Measurements from ENCODE around the gene TRMT112.

TRMT112 gene

GRCh38 chr11:64317325-64317960 lies at the start of gene TRMT112:
Gene TRMT112, minus strand, starts transcription at chr11:64317559. Its CDS starts 33 bp downstream, at chr11:64317526.
- TF ChIP-seq, protein P1, sequence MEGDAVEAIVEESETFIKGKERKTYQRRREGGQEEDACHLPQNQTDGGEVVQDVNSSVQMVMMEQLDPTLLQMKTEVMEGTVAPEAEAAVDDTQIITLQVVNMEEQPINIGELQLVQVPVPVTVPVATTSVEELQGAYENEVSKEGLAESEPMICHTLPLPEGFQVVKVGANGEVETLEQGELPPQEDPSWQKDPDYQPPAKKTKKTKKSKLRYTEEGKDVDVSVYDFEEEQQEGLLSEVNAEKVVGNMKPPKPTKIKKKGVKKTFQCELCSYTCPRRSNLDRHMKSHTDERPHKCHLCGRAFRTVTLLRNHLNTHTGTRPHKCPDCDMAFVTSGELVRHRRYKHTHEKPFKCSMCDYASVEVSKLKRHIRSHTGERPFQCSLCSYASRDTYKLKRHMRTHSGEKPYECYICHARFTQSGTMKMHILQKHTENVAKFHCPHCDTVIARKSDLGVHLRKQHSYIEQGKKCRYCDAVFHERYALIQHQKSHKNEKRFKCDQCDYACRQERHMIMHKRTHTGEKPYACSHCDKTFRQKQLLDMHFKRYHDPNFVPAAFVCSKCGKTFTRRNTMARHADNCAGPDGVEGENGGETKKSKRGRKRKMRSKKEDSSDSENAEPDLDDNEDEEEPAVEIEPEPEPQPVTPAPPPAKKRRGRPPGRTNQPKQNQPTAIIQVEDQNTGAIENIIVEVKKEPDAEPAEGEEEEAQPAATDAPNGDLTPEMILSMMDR (IDR thresholded peaks at IDR 0.05; ENCODE audit: low read depth, low read length): no peak
- TF ChIP-seq MAX (IDR thresholded peaks at IDR 0.05; ENCODE audit: low read depth, low read length) (peak; percentile 81), POLR2A (IDR thresholded peaks at IDR 0.05; ENCODE audit: extremely low read depth, insufficient read length) (peak; percentile 91), MYC (IDR thresholded peaks at IDR 0.05; ENCODE audit: low read depth, low read length) (peak; percentile 55)
- peak within 1 kb of the TSS; percentile 79 for H3K4me3 ChIP-seq (ENCODE audit: low read depth, low read length)
- peak; percentile 99 for DNase-seq (ENCODE audit: low read depth)

DNA sequence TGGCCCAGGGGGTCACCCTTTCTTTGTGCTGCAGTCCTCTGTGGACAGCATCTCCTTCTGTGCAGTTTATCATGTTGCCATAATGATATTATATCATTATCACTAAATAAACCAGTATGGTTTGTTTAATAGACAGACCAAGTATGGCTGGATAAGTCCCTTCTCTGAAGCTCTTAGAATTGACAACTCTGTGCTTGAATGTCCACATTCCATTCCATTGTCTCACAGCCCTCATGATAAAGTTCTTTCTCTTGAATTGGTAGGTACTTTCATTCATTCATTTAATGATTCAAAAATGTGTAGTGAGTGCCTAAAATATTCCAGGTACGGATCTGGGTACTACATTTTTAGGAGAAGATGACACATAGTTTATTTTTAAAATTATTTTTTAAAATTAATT lies 49.4 kb upstream of the TRMT112 start:
- H3K4me3 ChIP-seq (ENCODE audit: low read depth, low read length): no peak overlapping the region
- DNase-seq (ENCODE audit: low read depth): no peak
- TF ChIP-seq POLR2A (IDR thresholded peaks at IDR 0.05; ENCODE audit: extremely low read depth, insufficient read length) (no peak), MYC (IDR thresholded peaks at IDR 0.05; ENCODE audit: low read depth, low read length) (no peak), MAX (IDR thresholded peaks at IDR 0.05; ENCODE audit: low read depth, low read length) (no peak)
- TF ChIP-seq, protein P1 (IDR thresholded peaks at IDR 0.05; ENCODE audit: low read depth, low read length): no peak

- no peak for DNase-seq (ENCODE audit: low read depth)
- H3K4me3 ChIP-seq (ENCODE audit: low read depth, low read length): no peak overlapping the region
- TF ChIP-seq MYC (IDR thresholded peaks at IDR 0.05; ENCODE audit: low read depth, low read length) (no peak), POLR2A (IDR thresholded peaks at IDR 0.05; ENCODE audit: extremely low read depth, insufficient read length) (no peak), MAX (IDR thresholded peaks at IDR 0.05; ENCODE audit: low read depth, low read length) (no peak)
- TF ChIP-seq, protein P1 (IDR thresholded peaks at IDR 0.05; ENCODE audit: low read depth, low read length): no peak
Measured at GRCh38 chr11:64364911-64365310, 47.6 kb upstream of the TRMT112 start.

- no peak overlapping the region for H3K4me3 ChIP-seq (ENCODE audit: low read depth, low read length)
- peak; percentile 40 for DNase-seq (ENCODE audit: low read depth)
- TF ChIP-seq, protein P1 (IDR thresholded peaks at IDR 0.05; ENCODE audit: low read depth, low read length): no peak
- TF ChIP-seq MYC (IDR thresholded peaks at IDR 0.05; ENCODE audit: low read depth, low read length): no peak
- no peak for TF ChIP-seq POLR2A (IDR thresholded peaks at IDR 0.05; ENCODE audit: extremely low read depth, insufficient read length)
- TF ChIP-seq MAX (IDR thresholded peaks at IDR 0.05; ENCODE audit: low read depth, low read length): no peak
Measured at GRCh38 chr11:64364435-64364834, 47.1 kb upstream of the TRMT112 start.

GRCh38 chr11:64362339-64362738 lies 45.0 kb upstream of the TRMT112 start:
- no peak overlapping the region for H3K4me3 ChIP-seq (ENCODE audit: low read depth, low read length)
- DNase-seq (ENCODE audit: low read depth): no peak

More at GRCh38 chr11:64362339-64362738, 45.0 kb upstream of the TRMT112 start:
- TF ChIP-seq, protein P1 (IDR thresholded peaks at IDR 0.05; ENCODE audit: low read depth, low read length): no peak
- no peak for TF ChIP-seq MYC (IDR thresholded peaks at IDR 0.05; ENCODE audit: low read depth, low read length)
- no peak for TF ChIP-seq MAX (IDR thresholded peaks at IDR 0.05; ENCODE audit: low read depth, low read length)
- no peak for TF ChIP-seq POLR2A (IDR thresholded peaks at IDR 0.05; ENCODE audit: extremely low read depth, insufficient read length)

Measured in NB4 (cell line).